GM21390 (cell line): Measurements from ENCODE around the gene FILIP1.

Experiments used
- ATAC-seq: cut with Tn5 transposase; IDR thresholded peaks from one replicate; pipeline ENCODE4 v1.9.1; 2021; ENCODE audit not compliant: unreplicated experiment

Gene FILIP1

GRCh38 chr6:75497994-75498393 is 4.4 kb upstream of the FILIP1 start:
- no peak for ATAC-seq

DNA sequence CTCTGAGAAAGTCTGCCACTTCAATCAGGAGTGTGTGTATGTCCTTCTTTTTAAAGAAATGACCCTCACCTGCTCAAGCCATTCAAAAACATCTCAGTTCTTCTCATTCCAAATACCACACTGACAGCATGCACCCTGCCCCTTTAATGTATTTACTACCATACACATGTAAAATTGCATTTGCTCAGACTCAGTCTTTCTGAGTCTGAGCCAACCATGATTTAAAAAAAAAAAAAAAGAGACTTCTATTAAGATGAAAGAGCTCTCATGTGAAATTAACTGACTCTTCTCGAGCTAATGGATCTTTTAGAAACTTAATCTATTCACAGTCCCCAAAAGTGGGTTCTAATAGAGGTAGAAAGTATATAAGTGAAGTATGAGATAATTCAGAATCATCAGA is 1.4 kb upstream of the FILIP1 start:
- no peak for ATAC-seq

DNA sequence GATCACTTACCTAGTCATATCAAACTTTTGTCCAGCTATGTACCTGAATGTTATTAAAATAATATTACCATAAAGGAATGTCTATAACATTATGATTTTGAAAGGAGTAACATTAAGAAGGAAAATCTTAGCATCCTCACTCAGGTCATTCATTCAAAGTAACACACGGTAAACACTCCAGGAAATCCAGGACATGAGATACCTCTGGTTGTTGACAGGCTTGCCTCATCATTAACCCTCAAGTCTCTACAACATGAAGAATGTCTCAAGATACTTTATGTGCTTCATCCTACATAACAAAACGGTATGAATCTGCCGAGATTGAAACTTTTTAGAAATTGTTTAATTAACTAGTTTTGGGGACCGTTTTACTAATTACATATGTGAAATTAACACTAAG is 690 bp upstream of the FILIP1 start:
- ATAC-seq, result no peak

DNA sequence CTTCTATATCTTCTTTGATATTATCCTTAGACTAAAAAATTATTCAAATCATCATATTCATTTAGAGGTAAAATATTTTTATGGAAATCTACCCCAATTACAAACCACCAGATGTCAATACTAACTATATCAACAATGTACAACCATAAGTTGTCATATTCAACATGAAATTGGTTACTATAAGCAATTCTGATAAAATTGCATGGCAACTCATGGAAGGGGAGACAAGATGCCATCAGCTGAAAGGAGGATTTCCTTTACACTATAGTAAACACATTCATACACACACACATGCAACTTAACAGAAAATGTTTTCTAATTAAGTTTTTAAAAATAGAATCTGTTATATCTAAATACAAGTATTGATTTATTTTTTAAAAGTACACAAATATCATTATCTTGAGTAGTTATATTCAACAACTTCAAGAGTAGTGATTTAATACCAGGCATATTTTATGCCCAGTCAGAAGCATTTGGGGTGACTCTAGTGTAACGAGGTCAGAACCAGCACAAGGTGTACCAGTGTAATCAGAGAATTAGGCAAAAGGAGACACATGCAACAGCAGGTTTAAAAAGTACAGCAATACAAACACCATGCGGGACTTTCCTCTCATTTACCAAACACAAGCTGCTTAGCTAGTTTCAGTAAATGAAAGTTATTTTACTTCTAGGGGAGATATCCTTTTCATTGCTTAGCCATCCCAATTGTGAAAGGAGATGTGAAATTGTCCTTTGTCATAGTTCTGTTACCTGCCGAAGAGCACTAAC is 1.0 kb downstream of the FILIP1 start:
- peak; percentile 25 for ATAC-seq

DNA sequence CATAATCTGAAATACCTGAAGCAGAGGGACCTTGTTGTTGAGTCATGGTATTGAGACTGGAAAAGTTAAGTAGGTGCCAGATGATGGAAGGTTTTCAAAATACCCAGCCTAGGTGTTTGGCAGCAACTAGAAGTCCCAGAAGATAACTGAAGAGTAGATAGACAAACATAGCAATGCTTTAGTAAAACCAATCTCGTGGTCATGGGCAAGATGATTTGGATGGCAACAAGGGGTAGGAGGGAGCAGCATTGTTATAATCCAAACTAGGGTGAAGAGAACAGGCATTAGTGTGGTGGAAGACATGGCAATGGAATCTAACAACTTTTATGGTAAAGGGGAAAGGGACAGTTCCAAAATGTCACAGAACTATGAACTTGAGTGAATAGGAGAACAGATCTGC is 2.3 kb downstream of the FILIP1 start:
- no peak for ATAC-seq

DNA sequence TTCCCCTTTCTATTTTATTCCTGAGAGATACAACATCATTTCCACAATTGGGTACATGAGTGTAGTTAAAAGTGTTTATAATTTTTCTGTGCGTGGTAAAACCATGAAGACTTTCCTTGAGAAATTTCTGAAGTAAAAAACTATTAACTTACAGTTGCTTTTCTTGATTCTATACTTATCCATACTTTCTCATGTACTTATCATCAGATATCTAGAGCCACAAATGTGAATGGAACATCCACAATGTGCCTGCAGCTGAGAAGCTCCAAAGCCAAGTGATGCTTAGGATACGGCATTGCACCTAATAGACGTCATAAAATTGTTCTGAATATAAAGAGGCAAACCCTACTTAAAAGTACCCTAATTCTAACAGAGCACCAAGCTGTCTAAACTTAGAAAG is 2.9 kb downstream of the FILIP1 start:
- ATAC-seq, result no peak

GRCh38 chr6:75489025-75489424 is 4.6 kb downstream of the FILIP1 start:
- ATAC-seq, result no peak

GRCh38 chr6:75488033-75488432 is 5.6 kb downstream of the FILIP1 start:
- no peak for ATAC-seq

- ATAC-seq, result no peak
These were observed 6.6 kb downstream of the FILIP1 start for GRCh38 chr6:75486850-75487518.

DNA sequence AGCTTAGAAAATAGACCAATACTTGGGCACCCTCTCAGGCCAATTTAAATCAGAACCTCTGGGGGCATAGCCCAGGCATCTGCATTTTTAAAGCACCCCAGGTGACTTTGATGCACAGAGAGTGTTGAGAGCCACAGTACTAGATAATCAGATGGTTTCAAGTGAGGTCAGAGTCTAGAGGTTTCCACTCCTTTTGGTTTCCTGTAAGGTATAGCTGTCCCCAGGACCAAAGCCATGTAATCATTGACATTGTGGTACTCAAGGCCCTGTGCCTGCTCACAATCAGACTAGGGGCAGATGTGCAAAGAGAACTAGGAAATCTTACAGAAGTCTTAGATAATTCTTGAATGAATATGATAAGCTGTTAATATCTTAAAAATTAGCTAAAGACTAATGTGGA is 9.1 kb downstream of the FILIP1 start:
- peak; percentile 86 for ATAC-seq

GRCh38 chr6:75483136-75483952 is 10.3 kb downstream of the FILIP1 start:
- no peak for ATAC-seq

DNA sequence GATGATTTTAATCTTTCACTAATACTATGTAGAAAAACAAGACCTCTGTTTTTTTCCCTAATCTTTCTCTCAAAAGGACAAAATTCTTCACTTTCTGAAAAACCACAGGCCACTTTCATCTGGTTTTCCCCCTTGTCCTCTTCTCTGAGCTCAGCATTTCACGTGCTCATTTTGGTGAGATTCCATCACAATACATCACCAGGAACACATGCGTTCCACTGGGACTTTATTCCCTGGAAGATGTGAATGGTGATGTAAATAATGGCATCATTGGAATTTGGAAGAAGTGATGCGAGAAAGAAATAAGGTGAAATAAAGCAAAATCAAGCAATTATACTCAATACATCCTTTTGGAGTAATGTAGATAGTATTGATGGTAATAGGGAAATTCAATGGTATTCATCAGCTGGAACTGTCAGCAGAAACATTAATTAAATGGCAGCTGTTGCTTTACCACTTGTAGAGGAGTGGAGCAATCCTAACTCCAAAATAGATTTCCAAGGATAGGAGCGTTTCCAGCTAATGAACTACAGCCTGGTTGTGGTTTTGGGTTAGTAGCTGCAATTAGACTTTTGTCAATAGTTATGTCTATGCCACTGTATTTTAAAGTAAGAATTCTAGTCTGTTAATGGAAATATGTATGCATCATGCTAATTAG is 11.5 kb downstream of the FILIP1 start:
- ATAC-seq, result no peak

DNA sequence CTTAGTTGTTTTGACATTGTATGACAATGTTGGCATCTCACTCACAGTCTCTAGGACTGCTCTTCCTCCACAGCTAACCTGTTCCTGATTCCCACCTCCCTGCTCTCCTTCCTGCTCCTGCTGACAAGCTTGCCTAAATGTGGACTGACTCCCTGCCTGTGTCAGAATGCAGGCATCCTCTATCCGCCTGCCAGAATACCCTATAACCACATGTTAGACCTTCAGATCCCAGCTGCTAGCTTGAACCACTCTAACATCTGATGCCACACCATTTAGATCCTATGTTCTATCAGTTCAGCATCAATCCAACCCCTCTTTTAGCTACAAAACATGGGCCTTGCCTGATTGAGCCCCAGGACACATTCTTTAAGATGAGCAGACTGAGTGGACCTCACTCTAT is 12.2 kb downstream of the FILIP1 start:
- no peak for ATAC-seq

GRCh38 chr6:75480425-75480824 is 13.2 kb downstream of the FILIP1 start:
- no peak for ATAC-seq

- no peak for ATAC-seq
These were observed 13.9 kb downstream of the FILIP1 start for GRCh38 chr6:75479712-75480111.

DNA sequence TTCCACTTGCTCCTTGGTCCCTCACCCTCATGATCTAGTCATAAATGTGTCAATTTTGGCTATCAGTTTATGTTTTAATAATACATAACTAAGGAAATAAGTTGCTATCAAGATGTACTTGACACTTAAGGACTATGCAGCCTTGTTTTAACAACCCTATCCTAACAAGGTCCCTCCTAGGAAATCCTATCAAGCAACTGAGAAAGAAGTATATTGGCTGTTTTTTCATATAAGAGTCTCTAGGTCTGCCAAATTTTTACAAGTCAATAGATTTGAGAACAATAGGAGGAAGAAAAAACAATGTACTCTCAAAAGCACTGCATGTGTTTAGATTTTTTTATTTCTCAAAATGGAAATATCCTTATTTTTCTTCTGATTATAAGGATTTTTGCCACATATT is 14.7 kb downstream of the FILIP1 start:
- ATAC-seq, result no peak

DNA sequence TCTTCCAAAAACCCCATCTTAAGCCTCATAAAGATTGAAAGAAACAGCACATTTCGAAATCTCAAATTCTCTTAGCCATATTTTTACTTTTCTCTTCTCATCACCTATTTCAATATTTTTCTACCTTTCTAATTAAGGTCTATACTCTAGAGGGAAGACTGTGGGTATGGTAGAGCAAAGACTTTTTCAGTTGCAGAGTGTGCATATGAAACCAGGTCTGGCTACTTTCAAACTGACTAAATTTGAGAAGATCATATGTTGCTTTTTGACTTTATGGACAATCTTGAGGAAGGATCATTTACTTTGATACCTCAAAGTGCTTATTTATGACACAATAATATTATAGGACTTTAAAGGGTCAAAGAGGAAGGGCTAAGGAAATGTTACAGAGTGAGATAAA is 20.7 kb downstream of the FILIP1 start:
- ATAC-seq, result peak; percentile 94

GRCh38 chr6:75467966-75468365 is 25.6 kb downstream of the FILIP1 start:
- no peak for ATAC-seq

- ATAC-seq, result no peak
These were observed 26.3 kb downstream of the FILIP1 start for GRCh38 chr6:75467284-75467683.

DNA sequence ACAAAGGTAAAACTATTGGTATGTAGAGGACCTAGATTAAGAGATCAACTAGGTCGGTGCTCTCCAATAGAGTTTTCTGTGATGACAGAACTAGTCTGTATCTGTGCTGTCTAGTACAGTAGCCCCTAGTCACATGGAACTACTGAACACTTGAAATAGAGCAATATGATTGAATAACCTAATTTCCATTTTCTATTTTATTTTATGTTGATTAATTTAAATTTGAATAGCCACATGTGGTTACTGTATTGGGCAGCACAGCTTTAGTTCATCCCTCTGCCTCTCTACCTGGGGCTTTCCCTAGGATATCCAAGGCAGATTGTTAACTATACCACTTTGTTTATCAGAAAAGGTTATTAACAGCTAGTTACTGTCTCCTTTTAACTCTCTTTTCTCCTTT is 27.0 kb downstream of the FILIP1 start:
- ATAC-seq, result no peak

DNA sequence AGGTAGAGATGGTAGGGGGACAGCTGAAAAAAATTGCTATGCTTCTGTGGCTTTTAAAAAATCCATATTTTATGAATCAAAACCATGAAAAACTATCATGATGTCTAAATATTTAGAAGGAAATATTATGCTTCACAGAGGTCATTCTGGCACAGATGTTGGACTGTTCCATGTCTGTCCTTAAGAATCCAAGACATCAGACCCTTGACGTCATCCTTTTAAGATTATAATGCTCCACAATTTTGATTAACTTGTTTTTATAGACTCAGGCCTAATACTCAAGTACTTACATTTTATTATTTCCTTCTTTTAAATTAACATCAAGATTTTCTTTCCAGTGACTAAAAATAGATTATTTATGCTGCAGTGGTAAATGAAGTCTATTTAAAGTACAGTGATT is 29.7 kb downstream of the FILIP1 start:
- ATAC-seq, result no peak
